Stimulated activated naive CD8-positive, alpha-beta T cell treated with anti-CD3 and anti-CD28 coated beads, Interleukin-15, amount 100 ng/mL, for 72 hours (primary cell): ENCODE data around the gene CPED1.

ENCODE experiments used
- ATAC-seq: fragments of 150-1000 bp; cut with Tn5 transposase; 2 replicates; pipeline ENCODE4 v1.10.0; 2021; ENCODE audit warnings: mild to moderate bottlenecking, moderate library complexity
- DNase-seq, 2 donors: peaks; one replicate each; pipeline ENCODE4 v3.0.0; 2021 to 2022
- H3K27ac Mint-ChIP-seq, 2 donors: one replicate each; pipeline ENCODE4 v1.8.0; 2022; ENCODE audit warnings: mild to moderate bottlenecking in 2 of 2, mixed read lengths in 2 of 2, moderate library complexity in 2 of 2
- H3K27me3 Mint-ChIP-seq: one replicate; pipeline ENCODE4 v1.8.0; 2022; ENCODE audit warnings: mixed read lengths
- H3K4me1 Mint-ChIP-seq: one replicate; pipeline ENCODE4 v1.8.0; 2022; ENCODE audit warnings: mild to moderate bottlenecking, mixed read lengths
- H3K4me3 Mint-ChIP-seq, 2 donors: one replicate each; pipeline ENCODE4 v1.8.0; 2022; ENCODE audit warnings: mild to moderate bottlenecking in 2 of 2, mixed read lengths in 2 of 2, moderate library complexity in 1 of 2
- H3K9me3 Mint-ChIP-seq, 2 donors: one replicate each; pipeline ENCODE4 v1.8.0; 2022; ENCODE audit warnings: mixed read lengths in 2 of 2

The CPED1 gene

DNA sequence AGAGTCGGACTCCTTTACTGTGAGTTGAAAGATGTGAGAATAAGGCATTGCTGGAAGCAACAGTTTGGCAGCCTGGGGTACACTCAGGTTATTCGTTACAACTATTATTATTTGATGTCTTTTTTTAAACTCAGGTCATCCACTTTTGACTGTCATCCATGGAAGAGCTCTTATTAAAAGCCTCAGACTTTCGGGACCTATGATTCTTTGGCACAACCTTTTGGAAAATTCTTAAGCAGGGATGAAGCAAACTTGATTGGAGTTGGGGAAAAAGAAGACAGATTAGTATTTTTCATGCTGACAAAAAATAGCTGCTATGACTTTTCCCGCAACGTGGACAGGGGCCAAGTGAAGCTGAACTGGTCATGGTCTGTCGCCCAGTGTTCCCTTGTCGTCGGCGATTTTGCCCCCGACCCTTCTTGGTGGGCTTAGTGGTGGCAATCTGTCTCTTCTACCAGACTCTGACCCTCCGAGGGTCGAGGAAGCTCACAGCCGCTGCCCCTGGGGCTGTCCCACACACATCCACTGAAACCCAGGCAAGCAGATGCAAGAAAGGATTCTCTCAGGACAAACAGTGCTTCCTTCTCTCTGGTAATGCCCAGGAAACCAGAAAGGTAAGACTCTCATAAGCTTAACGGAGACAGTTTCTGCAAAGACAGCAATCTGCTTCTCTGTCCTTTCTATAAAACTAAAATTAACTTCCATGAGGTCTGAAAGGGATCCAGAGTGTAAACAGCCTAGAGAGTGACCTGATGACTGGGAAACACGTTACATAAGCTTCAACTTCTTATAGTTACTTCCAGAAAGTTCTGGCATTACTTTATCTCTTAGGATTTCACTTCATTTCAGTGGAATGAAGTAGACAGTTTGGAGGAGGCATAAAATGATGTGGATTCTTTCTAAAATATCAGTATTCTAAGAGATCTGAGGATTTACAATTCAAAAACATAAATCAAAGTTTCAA is 1.0 kb downstream of the CPED1 start:
- peak overlapping the region; percentile 79 to 83 for H3K4me3 Mint-ChIP-seq
- DNase-seq (no peak), ATAC-seq (no peak)
- peaks cover 51% of the 10 kb centered on the region for H3K27me3 Mint-ChIP-seq
- no peak overlapping the region for H3K27ac Mint-ChIP-seq
- no peaks in the 10 kb centered on the region for H3K9me3 Mint-ChIP-seq
- H3K4me1 Mint-ChIP-seq = peaks cover 22% of the 10 kb centered on the region

DNA sequence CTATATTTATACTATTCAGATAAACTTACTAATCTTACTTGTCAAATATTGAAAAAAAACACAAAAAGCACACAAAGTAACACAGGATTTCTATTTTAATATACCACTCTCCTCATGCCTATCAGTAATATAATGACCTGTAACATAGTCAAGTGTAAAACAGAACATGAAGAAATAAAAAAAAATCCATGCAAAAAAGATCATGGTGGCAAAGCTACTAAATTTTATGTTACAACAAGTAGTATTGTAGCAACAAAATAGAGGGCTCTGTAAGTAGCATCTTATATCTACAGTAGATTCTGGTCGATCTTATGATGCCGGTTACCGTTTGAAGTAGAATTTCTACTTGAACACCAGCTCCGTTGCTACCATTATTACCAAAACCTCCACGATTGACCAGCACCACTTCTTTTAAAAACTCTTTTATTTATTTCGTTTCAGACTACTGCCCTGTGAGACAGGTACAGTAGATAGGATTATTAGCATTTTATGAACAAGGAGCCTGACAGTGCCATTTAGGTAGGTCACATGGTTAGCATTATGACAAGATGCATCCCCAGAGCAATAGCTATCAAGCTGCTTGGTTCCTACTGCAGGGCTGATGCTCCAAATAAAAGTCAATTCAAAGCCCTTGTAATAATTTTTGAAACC is 2.1 kb downstream of the CPED1 start:
- H3K4me3 Mint-ChIP-seq = no peak overlapping the region
- no peak for DNase-seq

DNA sequence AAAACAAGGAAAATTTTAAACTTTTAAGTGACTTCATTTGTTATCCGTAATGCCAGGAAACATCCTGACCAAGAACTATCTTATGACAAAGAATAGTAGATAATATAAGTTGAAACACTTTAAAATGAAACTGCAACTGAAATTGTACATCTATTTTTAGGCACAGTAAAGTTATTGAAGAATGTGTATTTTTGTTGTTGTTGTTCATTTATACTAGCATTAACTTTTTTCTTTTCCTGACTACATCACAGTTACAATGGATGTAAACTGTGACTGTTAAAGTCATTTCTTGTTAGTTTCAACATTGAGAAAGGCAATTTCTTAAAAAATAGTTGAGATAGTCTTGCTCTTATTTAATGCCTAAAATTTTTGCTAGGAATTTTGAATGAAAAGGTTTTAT is 2.6 kb downstream of the CPED1 start:
- H3K9me3 Mint-ChIP-seq = no peaks in the 10 kb centered on the region
- peaks cover 33% of the 10 kb centered on the region for H3K4me1 Mint-ChIP-seq
- no peak overlapping the region for H3K27ac Mint-ChIP-seq
- no peak overlapping the region for H3K4me3 Mint-ChIP-seq
- DNase-seq (no peak), ATAC-seq (no peak)
- H3K27me3 Mint-ChIP-seq = peaks cover 36% of the 10 kb centered on the region

More for the DNA sequence above, 2.1 kb downstream of the CPED1 start:
- H3K9me3 Mint-ChIP-seq = no peaks in the 10 kb centered on the region
- H3K27ac Mint-ChIP-seq = no peak overlapping the region
- peaks cover 42% of the 10 kb centered on the region for H3K27me3 Mint-ChIP-seq
- peaks cover 28% of the 10 kb centered on the region for H3K4me1 Mint-ChIP-seq
- ATAC-seq = no peak

DNA sequence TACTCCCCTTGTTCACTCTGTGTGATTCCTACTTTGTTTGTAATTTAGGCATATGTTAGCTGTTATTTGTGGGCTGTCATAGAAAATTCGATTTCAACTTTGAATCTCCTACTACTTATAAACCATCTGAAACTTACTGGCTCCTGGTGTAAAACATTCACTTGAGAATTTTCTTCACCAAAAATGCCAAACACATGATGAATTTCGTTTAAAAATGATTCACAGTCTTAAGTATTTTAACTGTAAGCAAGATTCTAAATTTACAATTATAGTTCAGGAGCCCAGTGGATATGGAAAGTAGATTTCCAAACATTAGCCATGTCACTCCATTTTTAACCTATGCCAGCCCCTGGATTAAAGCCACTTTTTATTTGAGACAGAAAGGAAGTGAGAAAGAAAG is 3.1 kb downstream of the CPED1 start:
- no peak overlapping the region for H3K27ac Mint-ChIP-seq
- ATAC-seq (no peak), DNase-seq (no peak)
- H3K9me3 Mint-ChIP-seq = no peaks in the 10 kb centered on the region
- peaks cover 32% of the 10 kb centered on the region for H3K27me3 Mint-ChIP-seq
- no peak overlapping the region for H3K4me3 Mint-ChIP-seq
- H3K4me1 Mint-ChIP-seq = peaks cover 36% of the 10 kb centered on the region

DNA sequence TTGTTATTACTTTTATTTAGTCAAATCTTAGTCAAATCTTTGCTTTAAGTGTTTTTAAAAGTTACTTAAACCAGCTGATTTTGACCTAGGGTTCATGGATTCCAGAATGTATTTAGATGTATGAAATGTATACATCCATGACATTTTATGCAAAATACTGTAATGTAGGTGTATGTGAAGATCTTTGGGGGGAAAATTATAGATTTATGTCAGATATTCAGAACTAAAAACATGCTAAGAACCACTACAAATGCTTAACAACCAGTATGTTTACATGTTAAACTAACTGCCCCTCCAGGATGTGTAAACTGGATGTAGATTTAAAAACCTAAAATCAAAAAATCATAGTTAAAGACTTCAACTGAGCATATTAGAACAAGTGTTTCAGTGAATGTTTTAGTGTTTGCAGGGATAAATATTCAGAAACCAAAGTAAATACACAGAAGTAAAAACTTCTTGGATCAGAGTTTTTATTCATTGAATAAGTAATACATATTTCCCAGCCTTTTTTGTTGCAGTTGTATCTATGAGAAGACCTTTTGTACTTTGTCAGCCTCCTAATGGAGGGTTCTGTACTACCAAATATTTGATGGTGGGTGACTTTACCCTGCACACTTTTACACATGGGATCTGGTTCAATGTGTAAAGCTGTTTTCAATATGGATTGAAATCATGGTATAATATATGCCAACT is 3.9 kb downstream of the CPED1 start:
- H3K4me1 Mint-ChIP-seq = peaks cover 42% of the 10 kb centered on the region
- no peaks in the 10 kb centered on the region for H3K9me3 Mint-ChIP-seq
- no peak overlapping the region for H3K27ac Mint-ChIP-seq
- no peak overlapping the region for H3K4me3 Mint-ChIP-seq
- no peak for ATAC-seq
- no peak for DNase-seq
- H3K27me3 Mint-ChIP-seq = peaks cover 24% of the 10 kb centered on the region

DNA sequence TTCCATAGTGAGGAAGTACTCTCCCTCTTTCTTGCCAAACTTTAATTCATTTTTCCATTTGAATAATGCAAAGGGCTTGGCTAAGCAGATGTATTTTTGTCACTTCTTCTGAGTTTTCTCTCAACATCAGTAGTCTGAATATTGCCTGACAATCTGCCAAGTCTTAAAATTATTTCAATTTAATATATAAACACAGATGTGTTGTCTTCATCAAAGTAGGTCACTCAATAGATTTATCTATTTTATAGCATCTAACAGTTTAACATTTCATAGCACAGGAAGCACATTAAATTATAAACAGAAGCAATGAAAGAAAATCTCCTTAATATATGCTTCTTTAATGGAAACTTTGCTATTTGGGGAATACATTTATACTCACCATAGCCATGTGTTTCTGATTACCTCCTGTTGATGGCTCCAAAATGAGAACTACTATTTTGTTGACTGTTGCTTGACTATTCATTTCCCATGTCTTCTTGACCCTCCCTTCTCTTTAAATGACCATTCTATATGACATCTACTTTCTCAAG is 4.5 kb downstream of the CPED1 start:
- H3K27me3 Mint-ChIP-seq = peaks cover 21% of the 10 kb centered on the region
- H3K9me3 Mint-ChIP-seq = no peaks in the 10 kb centered on the region

DNA sequence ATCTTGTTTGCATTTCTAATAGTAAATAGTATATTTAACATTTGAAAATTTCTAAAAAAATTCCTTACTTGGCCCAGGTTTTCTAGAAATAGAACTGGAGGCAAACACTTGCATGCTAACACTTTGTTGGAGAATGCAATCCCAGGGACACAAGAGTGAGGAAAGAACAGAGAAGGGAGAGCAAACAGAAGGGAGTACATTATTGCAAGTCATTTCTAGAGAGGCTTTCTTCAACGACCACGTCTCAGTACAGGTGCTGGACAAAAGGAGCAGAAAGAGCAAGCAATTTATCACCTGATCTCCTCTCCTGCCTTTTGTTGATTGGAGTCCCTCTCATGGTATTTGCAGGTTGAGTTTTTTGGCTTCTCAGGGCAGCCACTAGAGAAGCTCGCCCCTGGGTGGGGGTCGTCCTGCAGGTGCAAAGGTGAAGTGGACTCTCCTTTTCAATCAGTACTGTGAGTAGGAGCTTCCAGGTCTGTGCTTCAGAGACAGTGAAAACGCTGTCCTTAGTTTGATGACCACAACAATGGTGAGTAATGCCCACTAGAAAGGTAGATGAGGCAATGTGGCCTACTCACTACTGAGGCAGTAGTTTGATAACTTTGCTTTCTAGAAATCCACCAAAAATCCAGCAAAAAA is 5.2 kb downstream of the CPED1 start:
- ATAC-seq (no peak), DNase-seq (no peak)
- no peak overlapping the region for H3K27ac Mint-ChIP-seq
- H3K9me3 Mint-ChIP-seq = no peaks in the 10 kb centered on the region
- no peak overlapping the region for H3K4me3 Mint-ChIP-seq
- peaks cover 15% of the 10 kb centered on the region for H3K27me3 Mint-ChIP-seq
- peaks cover 32% of the 10 kb centered on the region for H3K4me1 Mint-ChIP-seq

More for the DNA sequence above, 4.5 kb downstream of the CPED1 start:
- peaks cover 39% of the 10 kb centered on the region for H3K4me1 Mint-ChIP-seq
- DNase-seq (no peak), ATAC-seq (no peak)
- H3K4me3 Mint-ChIP-seq = no peak overlapping the region
- no peak overlapping the region for H3K27ac Mint-ChIP-seq

DNA sequence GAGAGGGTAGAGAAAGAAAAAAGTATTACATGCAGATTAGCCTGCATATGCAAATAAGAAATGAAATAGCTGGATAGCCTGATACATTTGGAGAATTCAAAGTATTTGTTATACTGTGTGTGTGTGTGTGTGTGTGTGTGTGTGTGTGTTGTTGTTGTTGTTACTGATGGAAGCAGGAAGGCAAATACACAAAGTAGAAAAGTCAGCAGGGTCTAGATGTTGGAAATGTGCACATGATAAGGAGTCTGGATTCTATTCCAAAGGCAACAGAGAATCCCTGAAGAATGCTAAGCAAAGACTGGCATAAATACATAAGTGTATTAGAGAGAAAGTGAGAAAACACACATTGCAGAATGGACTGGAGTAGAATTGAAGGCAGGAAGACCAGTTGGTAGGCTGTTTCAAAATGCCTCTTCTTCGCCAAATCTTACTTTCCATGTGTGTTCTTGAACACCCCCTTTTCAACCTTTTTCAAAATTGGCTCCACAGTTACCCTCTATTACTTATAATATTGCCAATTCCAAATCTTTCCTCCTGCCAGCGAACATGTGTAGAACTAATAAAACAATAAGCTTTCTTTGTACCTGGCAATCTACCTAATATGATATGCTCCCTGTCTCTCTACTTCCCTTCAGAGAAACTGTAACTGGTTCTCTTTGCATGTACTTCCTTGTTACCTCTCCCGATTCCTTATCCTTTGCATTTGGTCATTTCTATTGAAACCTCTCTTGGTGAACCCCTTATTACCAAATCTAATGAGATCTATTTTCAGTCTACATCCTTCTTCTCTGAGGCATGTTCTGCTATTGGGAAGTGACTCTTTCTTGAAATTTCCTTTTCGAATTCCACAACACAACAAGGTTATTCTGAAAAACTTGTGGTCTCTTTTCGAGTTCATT is 6.2 kb downstream of the CPED1 start:
- Mint-ChIP-seq H3K27me3 (peaks cover 5% of the 10 kb centered on the region), H3K4me3 (no peak overlapping the region), H3K4me1 (peaks cover 21% of the 10 kb centered on the region), H3K9me3 (no peaks in the 10 kb centered on the region), H3K27ac (no peak overlapping the region)
- DNase-seq (no peak), ATAC-seq (no peak)

DNA sequence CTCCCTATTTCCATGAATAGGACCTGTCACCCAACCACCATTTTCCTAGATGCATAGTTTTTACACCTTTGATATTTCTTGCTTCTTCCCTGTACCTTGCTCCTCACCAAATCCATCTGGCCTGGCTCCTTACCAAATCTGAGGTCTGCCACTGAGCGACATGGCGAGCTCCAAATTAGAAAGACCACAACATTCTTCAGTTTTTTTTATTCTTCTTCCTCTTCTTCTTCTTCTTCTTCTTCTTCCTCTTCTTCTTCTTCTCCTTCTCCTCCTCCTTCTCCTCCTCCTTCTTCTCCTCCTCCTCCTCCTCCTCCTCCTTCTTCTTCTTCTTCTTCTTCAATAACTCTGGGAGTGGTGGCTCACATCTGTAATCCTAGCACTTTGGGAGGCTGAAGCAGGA is 7.1 kb downstream of the CPED1 start:
- Mint-ChIP-seq H3K27me3 (no peaks in the 10 kb centered on the region), H3K4me3 (no peak overlapping the region), H3K27ac (peak overlapping the region in 1 of 2 donors; percentile 59), H3K4me1 (peaks cover 25% of the 10 kb centered on the region), H3K9me3 (no peaks in the 10 kb centered on the region)
- DNase-seq (no peak), ATAC-seq (no peak)

DNA sequence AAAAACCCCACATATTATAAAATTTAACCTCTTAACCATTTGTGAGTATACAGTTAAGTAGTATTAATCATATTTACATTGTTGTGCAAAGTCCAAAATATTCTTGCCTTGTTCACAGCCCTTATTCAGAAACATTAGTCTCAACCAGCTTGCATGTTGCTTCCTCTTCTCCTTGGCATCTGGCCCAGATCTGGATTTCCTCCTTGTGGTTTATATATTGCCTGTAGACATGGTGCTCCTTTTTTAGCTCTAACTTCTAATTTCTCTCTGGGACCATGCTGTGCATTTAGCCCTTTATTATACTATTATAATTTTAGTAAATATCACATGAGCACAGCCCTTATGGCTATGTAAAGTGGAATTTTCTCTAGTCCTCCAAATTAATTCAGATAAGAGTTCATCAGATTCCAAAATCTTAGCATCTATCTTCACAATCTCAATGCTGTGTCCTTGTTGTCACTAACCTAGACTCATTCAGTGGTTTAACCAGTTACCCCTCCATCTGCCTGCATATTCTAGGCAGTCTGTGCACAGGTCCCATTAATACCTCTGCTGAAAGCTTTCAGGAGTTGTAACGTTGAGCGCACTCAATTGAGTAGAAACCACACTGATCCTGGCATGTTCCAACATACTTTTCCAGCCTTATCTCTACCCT is 7.9 kb downstream of the CPED1 start:
- H3K27ac Mint-ChIP-seq = no peak overlapping the region
- H3K4me1 Mint-ChIP-seq = peaks cover 25% of the 10 kb centered on the region
- no peak for DNase-seq
- H3K9me3 Mint-ChIP-seq = no peaks in the 10 kb centered on the region
- ATAC-seq = no peak
- no peak overlapping the region for H3K4me3 Mint-ChIP-seq
- H3K27me3 Mint-ChIP-seq = no peaks in the 10 kb centered on the region

DNA sequence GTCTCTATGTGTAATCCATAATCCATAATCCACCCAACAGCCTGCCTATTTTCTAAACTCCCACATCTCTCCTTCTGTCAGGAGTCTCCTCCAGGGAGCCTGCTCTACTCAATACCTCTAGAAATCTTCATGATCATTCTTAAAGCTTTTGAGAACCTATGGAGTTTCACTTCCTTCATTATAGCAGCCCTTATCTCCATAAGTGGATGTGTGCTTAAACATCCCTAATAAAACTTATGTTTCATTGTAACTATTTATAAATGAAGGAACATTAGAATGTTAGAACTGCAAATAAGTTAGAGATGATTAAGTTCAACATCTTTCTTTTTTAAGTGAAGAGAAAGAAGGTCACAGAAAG is 8.5 kb downstream of the CPED1 start:
- no peak for ATAC-seq
- H3K4me3 Mint-ChIP-seq = no peak overlapping the region
- peaks cover 25% of the 10 kb centered on the region for H3K4me1 Mint-ChIP-seq
- no peaks in the 10 kb centered on the region for H3K9me3 Mint-ChIP-seq
- H3K27me3 Mint-ChIP-seq = no peaks in the 10 kb centered on the region
- DNase-seq = no peak
- no peak overlapping the region for H3K27ac Mint-ChIP-seq

DNA sequence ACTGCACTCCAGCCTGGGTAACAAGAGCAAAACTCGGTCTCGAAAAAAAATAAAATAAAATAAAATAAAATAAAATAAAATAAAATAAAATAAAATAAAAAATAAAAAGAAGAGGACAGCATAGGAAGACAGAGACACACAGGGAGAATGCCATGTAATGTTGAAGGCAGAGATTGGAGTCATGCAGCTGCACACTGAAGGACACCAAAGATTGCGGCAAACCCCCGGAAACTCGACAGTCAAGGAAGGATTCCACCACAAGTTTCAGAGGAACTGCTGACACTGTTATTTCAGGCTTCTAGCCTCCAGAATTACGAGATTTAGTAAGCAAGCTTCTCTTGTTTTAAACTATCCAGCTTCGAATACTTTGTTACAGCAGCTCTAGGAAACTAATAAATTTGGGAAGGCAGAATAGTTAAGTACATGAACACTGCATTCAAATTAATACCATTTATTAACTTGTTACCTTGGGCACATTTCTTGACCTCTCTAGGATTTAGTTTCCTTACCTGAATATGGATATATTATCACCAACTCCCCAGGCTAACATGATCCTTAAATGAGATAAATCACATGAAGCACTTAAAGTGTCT is 9.5 kb downstream of the CPED1 start:
- H3K27me3 Mint-ChIP-seq = peaks cover 4% of the 10 kb centered on the region
- no peak for ATAC-seq
- H3K4me3 Mint-ChIP-seq = no peak overlapping the region
- no peak for DNase-seq
- peaks cover 25% of the 10 kb centered on the region for H3K4me1 Mint-ChIP-seq
- H3K9me3 Mint-ChIP-seq = no peaks in the 10 kb centered on the region
- H3K27ac Mint-ChIP-seq = no peak overlapping the region

DNA sequence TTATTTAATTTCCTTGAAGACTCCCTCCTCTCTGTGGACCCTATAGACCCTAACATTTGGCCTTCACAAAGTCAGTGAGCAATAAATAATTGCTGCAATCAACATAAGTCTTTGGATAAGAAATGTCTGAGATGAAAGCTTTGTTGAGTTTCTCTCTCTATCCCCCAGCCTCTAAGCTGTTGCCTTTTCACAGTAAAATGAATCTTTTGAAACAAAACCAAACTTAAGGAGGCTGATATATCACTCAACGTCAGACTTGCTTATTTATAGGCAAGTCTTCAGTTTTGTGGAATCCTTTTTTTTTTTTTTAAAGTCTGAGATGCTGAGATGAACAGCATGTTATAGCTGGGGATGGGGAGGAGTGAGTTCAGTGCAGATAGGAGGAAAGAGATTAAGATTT is 10.0 kb downstream of the CPED1 start:
- Mint-ChIP-seq H3K9me3 (no peaks in the 10 kb centered on the region), H3K4me1 (peaks cover 25% of the 10 kb centered on the region), H3K27me3 (peaks cover 9% of the 10 kb centered on the region), H3K4me3 (no peak overlapping the region), H3K27ac (no peak overlapping the region)
- no peak for DNase-seq
- ATAC-seq = no peak
